K562 (cell line): ENCODE results near the gene CDC25B. TPM values are rescaled to one million over a fixed set of nuclear protein-coding genes. Genes with fewer than 3 reads are reported as not detected.
A peak's percentile ranks its signal among the peaks of the same experiment; 100 is the strongest.

ENCODE experiments used
- BACH1 ChIP-seq: fragments of 200-800 bp; sonication (Bioruptor generic); IDR thresholded peaks from 2 replicates; pipeline ENCODE4 v1.6.1; 2016; ENCODE audit warnings: missing genetic modification characterization, missing compliant biosample characterization
- SUPT5H ChIP-seq: fragments of 450-650 bp; IDR thresholded peaks from 2 replicates; pipeline ENCODE4 v1.6.1; 2016
- ZFX ChIP-seq: sonication (generic); formaldehyde crosslinking; IDR thresholded peaks from 2 replicates; pipeline ENCODE4 v1.8.0; 2022; ENCODE audit warnings: mild to moderate bottlenecking, missing genetic modification reagents, moderate library complexity
- ZNF124 ChIP-seq: sonication (generic); formaldehyde crosslinking; IDR thresholded peaks from 2 replicates; pipeline ENCODE4 v1.8.1; 2022; ENCODE audit warnings: missing genetic modification reagents
- ZNF24 ChIP-seq: fragments of 450-650 bp; IDR thresholded peaks from 2 replicates; pipeline ENCODE4 v1.6.1; 2016
- ZNF75A ChIP-seq: fragments of 450-650 bp; formaldehyde crosslinking; IDR thresholded peaks from 2 replicates; pipeline ENCODE4 v1.4.0; 2020; ENCODE audit warnings: mild to moderate bottlenecking
- polyA plus RNA-seq, 8 experiments: library from polyadenylated mRNA; depleted of rRNA in 4 of 8; stranded (reverse) in 5 of 8; unstranded in 3 of 8; fragments of >200 nt; fragmentation: Nextera tagmentation in 2 of 8; fragmentation: Illumina TruSeq in 1 of 8; extraction: Ambion mirVana in 2 of 8; extraction: Trizol in 1 of 8; gene quantifications; 2 replicates each; pipeline versions ENCODE4 v1.2.1 to v1.2.3, GENCODE V29; 2011 to 2014; ENCODE audit warnings: inconsistent platforms in 1 of 8, missing spikeins in 1 of 8
- total RNA-seq, 7 experiments: library from RNA; depleted of rRNA in 6 of 7; stranded (reverse); fragments of >200 nt in 6 of 7; fragmentation: Illumina TruSeq in 2 of 7; extraction: Trizol in 2 of 7; gene quantifications; 2 replicates each; pipeline versions ENCODE4 v1.2.1 to v1.2.3, GENCODE V29; 2011 to 2021; ENCODE audit warnings: low replicate concordance in 1 of 7
- TF ChIP-seq, protein P1 (sequence below): fragments of 450-650 bp; IDR thresholded peaks from 2 replicates; pipeline ENCODE4 v1.6.1; 2016; ENCODE audit warnings: mild to moderate bottlenecking, moderate library complexity
- TF ChIP-seq, protein P2 (sequence below): fragments of 150-350 bp; IDR thresholded peaks from 2 replicates; pipeline ENCODE4 v1.6.1; 2014; ENCODE audit warnings: low read depth, mild to moderate bottlenecking, low read length, borderline replicate concordance
- TF ChIP-seq, protein P3 (sequence below): IDR thresholded peaks from 2 replicates; pipeline ENCODE4 v1.6.1; 2014; ENCODE audit warnings: antibody characterized with exemption

The CDC25B gene
- total and polyA plus RNA-seq, 9 of the 15 experiments (the other 6 are each of a cell fraction or from before 2014, with no cell fraction given) = 2.3 to 35.7 (median 9.5) TPM

DNA sequence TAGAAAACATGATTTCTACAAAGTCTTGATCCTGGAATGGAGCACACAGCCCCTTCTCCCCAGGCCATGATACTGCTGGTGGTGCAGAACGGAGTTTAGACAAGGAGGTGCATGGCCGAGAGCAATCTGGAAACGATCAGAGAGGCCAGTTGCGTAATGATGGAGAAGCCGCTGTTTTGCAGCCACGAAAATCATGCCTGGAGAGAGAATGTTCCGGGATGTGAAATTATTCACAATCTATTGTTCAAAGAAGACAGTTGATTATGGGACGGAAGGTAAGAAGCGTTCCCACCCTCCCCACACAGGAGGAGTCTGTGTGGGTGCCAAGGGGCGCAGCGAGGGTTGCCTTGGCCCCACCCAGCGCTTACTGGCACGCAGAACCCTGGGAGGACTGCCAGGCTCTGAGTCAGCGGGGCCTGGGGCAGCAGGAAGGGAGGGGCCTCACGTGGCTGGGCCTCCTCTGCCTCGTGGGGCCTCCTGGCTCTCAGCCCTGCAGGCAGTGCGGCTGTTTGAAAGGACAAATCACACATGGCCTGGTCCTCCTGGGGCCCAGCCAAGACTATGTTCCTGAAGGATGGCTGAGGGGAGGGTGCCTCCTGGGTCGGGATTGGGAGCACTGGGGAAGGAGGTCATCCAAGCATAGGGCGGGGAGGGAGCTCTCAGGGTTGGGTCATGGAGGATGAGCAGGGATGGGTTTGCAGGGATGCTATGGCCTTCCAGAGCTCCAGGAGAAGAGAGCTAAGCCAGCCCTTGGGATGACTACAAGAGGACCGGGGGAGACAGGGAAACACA is 15.6 kb downstream of the CDC25B start (continued):
- TF ChIP-seq, protein P1, sequence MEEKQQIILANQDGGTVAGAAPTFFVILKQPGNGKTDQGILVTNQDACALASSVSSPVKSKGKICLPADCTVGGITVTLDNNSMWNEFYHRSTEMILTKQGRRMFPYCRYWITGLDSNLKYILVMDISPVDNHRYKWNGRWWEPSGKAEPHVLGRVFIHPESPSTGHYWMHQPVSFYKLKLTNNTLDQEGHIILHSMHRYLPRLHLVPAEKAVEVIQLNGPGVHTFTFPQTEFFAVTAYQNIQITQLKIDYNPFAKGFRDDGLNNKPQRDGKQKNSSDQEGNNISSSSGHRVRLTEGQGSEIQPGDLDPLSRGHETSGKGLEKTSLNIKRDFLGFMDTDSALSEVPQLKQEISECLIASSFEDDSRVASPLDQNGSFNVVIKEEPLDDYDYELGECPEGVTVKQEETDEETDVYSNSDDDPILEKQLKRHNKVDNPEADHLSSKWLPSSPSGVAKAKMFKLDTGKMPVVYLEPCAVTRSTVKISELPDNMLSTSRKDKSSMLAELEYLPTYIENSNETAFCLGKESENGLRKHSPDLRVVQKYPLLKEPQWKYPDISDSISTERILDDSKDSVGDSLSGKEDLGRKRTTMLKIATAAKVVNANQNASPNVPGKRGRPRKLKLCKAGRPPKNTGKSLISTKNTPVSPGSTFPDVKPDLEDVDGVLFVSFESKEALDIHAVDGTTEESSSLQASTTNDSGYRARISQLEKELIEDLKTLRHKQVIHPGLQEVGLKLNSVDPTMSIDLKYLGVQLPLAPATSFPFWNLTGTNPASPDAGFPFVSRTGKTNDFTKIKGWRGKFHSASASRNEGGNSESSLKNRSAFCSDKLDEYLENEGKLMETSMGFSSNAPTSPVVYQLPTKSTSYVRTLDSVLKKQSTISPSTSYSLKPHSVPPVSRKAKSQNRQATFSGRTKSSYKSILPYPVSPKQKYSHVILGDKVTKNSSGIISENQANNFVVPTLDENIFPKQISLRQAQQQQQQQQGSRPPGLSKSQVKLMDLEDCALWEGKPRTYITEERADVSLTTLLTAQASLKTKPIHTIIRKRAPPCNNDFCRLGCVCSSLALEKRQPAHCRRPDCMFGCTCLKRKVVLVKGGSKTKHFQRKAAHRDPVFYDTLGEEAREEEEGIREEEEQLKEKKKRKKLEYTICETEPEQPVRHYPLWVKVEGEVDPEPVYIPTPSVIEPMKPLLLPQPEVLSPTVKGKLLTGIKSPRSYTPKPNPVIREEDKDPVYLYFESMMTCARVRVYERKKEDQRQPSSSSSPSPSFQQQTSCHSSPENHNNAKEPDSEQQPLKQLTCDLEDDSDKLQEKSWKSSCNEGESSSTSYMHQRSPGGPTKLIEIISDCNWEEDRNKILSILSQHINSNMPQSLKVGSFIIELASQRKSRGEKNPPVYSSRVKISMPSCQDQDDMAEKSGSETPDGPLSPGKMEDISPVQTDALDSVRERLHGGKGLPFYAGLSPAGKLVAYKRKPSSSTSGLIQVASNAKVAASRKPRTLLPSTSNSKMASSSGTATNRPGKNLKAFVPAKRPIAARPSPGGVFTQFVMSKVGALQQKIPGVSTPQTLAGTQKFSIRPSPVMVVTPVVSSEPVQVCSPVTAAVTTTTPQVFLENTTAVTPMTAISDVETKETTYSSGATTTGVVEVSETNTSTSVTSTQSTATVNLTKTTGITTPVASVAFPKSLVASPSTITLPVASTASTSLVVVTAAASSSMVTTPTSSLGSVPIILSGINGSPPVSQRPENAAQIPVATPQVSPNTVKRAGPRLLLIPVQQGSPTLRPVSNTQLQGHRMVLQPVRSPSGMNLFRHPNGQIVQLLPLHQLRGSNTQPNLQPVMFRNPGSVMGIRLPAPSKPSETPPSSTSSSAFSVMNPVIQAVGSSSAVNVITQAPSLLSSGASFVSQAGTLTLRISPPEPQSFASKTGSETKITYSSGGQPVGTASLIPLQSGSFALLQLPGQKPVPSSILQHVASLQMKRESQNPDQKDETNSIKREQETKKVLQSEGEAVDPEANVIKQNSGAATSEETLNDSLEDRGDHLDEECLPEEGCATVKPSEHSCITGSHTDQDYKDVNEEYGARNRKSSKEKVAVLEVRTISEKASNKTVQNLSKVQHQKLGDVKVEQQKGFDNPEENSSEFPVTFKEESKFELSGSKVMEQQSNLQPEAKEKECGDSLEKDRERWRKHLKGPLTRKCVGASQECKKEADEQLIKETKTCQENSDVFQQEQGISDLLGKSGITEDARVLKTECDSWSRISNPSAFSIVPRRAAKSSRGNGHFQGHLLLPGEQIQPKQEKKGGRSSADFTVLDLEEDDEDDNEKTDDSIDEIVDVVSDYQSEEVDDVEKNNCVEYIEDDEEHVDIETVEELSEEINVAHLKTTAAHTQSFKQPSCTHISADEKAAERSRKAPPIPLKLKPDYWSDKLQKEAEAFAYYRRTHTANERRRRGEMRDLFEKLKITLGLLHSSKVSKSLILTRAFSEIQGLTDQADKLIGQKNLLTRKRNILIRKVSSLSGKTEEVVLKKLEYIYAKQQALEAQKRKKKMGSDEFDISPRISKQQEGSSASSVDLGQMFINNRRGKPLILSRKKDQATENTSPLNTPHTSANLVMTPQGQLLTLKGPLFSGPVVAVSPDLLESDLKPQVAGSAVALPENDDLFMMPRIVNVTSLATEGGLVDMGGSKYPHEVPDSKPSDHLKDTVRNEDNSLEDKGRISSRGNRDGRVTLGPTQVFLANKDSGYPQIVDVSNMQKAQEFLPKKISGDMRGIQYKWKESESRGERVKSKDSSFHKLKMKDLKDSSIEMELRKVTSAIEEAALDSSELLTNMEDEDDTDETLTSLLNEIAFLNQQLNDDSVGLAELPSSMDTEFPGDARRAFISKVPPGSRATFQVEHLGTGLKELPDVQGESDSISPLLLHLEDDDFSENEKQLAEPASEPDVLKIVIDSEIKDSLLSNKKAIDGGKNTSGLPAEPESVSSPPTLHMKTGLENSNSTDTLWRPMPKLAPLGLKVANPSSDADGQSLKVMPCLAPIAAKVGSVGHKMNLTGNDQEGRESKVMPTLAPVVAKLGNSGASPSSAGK = peak; percentile 90
- peak; percentile 70 for TF ChIP-seq ZFX
- no peak for TF ChIP-seq ZNF24
- TF ChIP-seq ZNF124 = no peak
- no peak for TF ChIP-seq SUPT5H
- TF ChIP-seq, protein P2, sequence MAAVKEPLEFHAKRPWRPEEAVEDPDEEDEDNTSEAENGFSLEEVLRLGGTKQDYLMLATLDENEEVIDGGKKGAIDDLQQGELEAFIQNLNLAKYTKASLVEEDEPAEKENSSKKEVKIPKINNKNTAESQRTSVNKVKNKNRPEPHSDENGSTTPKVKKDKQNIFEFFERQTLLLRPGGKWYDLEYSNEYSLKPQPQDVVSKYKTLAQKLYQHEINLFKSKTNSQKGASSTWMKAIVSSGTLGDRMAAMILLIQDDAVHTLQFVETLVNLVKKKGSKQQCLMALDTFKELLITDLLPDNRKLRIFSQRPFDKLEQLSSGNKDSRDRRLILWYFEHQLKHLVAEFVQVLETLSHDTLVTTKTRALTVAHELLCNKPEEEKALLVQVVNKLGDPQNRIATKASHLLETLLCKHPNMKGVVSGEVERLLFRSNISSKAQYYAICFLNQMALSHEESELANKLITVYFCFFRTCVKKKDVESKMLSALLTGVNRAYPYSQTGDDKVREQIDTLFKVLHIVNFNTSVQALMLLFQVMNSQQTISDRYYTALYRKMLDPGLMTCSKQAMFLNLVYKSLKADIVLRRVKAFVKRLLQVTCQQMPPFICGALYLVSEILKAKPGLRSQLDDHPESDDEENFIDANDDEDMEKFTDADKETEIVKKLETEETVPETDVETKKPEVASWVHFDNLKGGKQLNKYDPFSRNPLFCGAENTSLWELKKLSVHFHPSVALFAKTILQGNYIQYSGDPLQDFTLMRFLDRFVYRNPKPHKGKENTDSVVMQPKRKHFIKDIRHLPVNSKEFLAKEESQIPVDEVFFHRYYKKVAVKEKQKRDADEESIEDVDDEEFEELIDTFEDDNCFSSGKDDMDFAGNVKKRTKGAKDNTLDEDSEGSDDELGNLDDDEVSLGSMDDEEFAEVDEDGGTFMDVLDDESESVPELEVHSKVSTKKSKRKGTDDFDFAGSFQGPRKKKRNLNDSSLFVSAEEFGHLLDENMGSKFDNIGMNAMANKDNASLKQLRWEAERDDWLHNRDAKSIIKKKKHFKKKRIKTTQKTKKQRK = no peak
- no peak for TF ChIP-seq ZNF75A
- TF ChIP-seq BACH1 (tag) = no peak
- TF ChIP-seq, protein P3, sequence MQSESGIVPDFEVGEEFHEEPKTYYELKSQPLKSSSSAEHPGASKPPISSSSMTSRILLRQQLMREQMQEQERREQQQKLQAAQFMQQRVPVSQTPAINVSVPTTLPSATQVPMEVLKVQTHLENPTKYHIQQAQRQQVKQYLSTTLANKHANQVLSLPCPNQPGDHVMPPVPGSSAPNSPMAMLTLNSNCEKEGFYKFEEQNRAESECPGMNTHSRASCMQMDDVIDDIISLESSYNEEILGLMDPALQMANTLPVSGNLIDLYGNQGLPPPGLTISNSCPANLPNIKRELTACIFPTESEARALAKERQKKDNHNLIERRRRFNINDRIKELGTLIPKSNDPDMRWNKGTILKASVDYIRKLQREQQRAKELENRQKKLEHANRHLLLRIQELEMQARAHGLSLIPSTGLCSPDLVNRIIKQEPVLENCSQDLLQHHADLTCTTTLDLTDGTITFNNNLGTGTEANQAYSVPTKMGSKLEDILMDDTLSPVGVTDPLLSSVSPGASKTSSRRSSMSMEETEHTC = no peak
